ENCODE data around the gene DTX1.

The DTX1 gene

GRCh38 chr12:113095405-113095804, 38.9 kb downstream of the DTX1 start:
- no peak for DNase-seq

- no peak for DNase-seq
Observed at GRCh38 chr12:113096675-113097461, 40.3 kb downstream of the DTX1 start.

GRCh38 chr12:113097716-113098440, 41.3 kb downstream of the DTX1 start:
- no peak for DNase-seq

- DNase-seq: peak; percentile 95
Observed at GRCh38 chr12:113098441-113099028, 42.0 kb downstream of the DTX1 start.

GRCh38 chr12:113099364-113099763, 42.8 kb downstream of the DTX1 start:
- no peak for DNase-seq

GRCh38 chr12:113099764-113100163, 43.2 kb downstream of the DTX1 start:
- DNase-seq: no peak

GRCh38 chr12:113101751-113102150, 45.2 kb downstream of the DTX1 start:
- no peak for DNase-seq

GRCh38 chr12:113102811-113103210, 46.3 kb downstream of the DTX1 start:
- DNase-seq: no peak

GRCh38 chr12:113103756-113104450, 47.4 kb downstream of the DTX1 start:
- DNase-seq: no peak

- no peak for DNase-seq
Observed at GRCh38 chr12:113104953-113105510, 48.5 kb downstream of the DTX1 start.

- no peak for DNase-seq
Observed at GRCh38 chr12:113105606-113106271, 49.2 kb downstream of the DTX1 start.

- no peak for DNase-seq
Observed at GRCh38 chr12:113106361-113106760, 49.8 kb downstream of the DTX1 start.

GRCh38 chr12:113108308-113108707, 51.8 kb downstream of the DTX1 start:
- no peak for DNase-seq

- DNase-seq: no peak
Observed at GRCh38 chr12:113109360-113109759, 52.8 kb downstream of the DTX1 start.

GRCh38 chr12:113109872-113110599, 53.5 kb downstream of the DTX1 start:
- DNase-seq: no peak

- no peak for DNase-seq
Observed at GRCh38 chr12:113111247-113111646, 54.7 kb downstream of the DTX1 start.

GRCh38 chr12:113112043-113112899, 55.7 kb downstream of the DTX1 start:
- no peak for DNase-seq

- DNase-seq: no peak
Observed at GRCh38 chr12:113113397-113113796, 56.9 kb downstream of the DTX1 start.

- no peak for DNase-seq
Observed at GRCh38 chr12:113114447-113115178, 58.1 kb downstream of the DTX1 start.

Data from 8988T (cell line).